CD4-positive, alpha-beta T cell treated with Interleukin-17A for 1 hour (primary cell): Measurements from ENCODE around the gene HEATR1.

Experiments used
- DNase-seq: peaks from one replicate; pipeline ENCODE4 v3.0.0-alpha.2; 2020

HEATR1 gene

DNA sequence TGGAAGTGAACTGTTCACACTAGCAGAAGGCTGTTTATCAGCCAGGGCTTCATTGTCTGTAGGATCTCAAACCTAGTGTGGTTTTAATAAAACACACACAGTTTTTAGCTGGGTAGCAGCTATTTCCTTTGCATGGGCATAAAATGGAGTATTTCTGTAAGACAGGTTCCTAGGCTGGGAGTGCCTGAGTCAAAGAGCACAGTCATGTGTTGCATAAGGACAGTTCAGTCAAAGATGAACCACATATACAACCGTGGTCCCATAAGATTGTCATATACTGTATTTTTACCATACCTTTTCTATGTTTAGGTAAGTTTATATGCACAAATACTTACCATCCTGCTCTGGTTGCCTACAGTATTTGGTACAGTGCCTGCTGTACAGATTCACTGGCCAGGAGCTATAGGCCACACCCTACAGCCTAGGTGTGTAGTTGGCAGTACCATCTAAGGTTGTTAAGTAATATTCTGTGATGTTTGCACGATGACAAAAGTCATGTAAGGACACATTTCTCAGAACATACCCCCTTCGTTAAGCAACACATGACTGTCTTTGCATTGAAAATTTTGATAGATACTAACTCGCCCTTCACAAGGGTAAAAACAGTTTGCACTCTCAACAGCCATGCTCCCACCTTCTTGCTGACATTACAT lies 63.4 kb downstream of the HEATR1 start:
- no peak for DNase-seq

- DNase-seq = no peak
These were observed 67.8 kb downstream of the HEATR1 start for GRCh38 chr1:236536540-236536939.

GRCh38 chr1:236535662-236536161 lies 68.6 kb downstream of the HEATR1 start:
- DNase-seq = no peak

DNA sequence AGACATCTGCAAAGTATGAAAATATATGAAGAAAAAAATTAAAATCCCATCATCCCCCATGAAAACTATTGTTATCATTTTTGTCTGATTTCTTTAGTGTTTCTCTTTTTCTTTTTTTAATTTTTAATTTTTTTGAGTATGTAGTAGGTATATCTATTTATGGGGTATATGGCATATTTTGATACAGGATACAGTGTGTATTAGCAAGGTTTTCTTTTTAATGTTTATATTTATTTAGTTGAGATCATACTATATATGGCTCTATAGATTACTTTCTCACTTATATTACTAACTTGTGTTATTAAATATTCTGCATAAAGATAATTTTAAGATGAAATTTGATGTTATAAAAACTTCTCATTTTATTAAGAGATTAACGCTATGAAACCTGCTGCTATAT lies 69.1 kb downstream of the HEATR1 start:
- no peak for DNase-seq

DNA sequence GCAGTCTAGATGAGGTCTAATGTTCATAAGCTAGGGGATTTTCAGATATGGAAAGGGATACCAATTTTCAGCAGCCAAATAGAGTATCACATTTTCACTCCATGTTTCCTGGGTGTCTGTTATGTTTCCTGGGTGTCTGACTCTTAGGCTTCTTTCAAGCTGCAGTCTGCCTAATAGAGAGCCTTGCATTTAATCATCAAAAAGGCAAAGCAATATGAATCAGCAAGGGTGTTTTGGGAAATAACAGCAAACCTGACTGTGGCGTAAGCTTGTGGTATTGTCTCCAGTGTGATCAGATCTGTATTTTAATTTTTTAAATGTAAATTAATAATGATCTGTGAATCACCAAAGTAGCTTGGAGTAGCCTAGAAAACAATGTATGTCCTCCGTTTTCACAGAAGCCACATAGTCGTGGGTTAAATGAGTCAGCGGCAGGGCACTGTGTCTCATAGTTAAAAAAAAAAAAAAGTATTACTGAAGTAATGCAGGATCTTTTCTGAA lies 70.1 kb downstream of the HEATR1 start:
- DNase-seq = no peak

GRCh38 chr1:236532850-236533249 lies 71.5 kb downstream of the HEATR1 start:
- DNase-seq = no peak

DNA sequence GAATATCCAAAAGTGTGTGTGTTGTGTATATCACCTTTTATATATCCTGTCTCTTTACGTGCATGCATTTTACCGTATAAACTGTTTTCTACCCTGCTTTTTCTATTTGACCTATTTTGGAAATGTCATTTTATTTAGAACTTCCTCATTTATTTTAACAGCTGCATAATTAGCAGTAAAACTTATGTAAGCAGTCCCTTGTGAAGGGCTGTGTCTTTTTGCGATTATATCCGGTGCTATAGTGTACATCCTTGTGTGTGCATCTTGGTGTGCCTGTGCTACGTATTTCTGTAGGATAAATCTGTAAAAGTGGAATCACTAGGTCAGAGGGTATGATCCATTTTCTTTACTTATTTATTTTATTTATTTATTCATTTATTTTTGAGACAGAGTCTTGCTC lies 73.4 kb downstream of the HEATR1 start:
- no peak for DNase-seq

GRCh38 chr1:236530286-236530685 lies 74.0 kb downstream of the HEATR1 start:
- no peak for DNase-seq

- DNase-seq = no peak
These were observed 78.2 kb downstream of the HEATR1 start for GRCh38 chr1:236526079-236526478.

GRCh38 chr1:236524895-236525184 lies 79.5 kb downstream of the HEATR1 start:
- no peak for DNase-seq

- DNase-seq = peak; percentile 79
These were observed 80.0 kb downstream of the HEATR1 start for GRCh38 chr1:236524142-236524894.

- peak; percentile 87 for DNase-seq
These were observed 80.6 kb downstream of the HEATR1 start, which contains the start of gene LGALS8 for GRCh38 chr1:236523704-236524141. TSS of gene LGALS8 (plus strand) at chr1:236523982. CDS start at chr1:236526071, 2,089 bp downstream.

- DNase-seq = no peak
These were observed 81.2 kb downstream of the HEATR1 start for GRCh38 chr1:236522937-236523703.

- no peak for DNase-seq
These were observed 83.8 kb downstream of the HEATR1 start for GRCh38 chr1:236520445-236521005.

DNA sequence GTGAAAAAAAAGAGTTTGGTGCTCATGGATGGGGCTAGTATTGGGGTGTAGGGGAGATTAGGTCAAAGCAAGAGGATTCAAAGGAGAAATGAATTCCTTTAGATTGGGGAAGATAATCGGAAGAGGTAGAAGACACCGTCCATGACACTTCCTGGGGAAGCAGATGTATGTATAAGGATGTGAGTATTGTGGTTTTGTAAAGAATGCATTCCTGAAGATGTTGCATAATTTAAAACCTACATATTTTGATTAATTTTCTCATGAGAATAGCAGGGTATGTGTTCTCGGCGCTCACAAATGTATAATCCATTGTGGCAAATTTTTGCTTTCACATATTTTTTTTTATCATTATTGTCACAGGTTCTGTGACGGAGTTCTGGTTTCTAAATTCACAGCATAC lies 86.0 kb downstream of the HEATR1 start:
- DNase-seq = no peak

GRCh38 chr1:236516929-236517704 lies 87.2 kb downstream of the HEATR1 start:
- DNase-seq = peak; percentile 65

- no peak for DNase-seq
These were observed 88.8 kb downstream of the HEATR1 start for GRCh38 chr1:236515443-236515958.

- no peak for DNase-seq
These were observed 89.4 kb downstream of the HEATR1 start for GRCh38 chr1:236514703-236515442.

- DNase-seq = no peak
These were observed 92.4 kb downstream of the HEATR1 start for GRCh38 chr1:236511735-236512418.

GRCh38 chr1:236509647-236510401 lies 94.5 kb downstream of the HEATR1 start:
- no peak for DNase-seq
